Right ventricle myocardium superior (tissue), 1 donor: ENCODE measurements around the gene KIF26B. TPM values are rescaled to one million over a fixed set of nuclear protein-coding genes. Genes with fewer than 3 reads are reported as not detected.
A peak's percentile ranks its signal among the peaks of the same experiment; 100 is the strongest.

ENCODE experiments used
- ATAC-seq: fragments of 200-7000 bp; cut with Tn5 transposase; one replicate; pipeline ENCODE4 v1.9.1; 2020; ENCODE audit warnings: mild to moderate bottlenecking; ENCODE audit not compliant: poor library complexity
- DNase-seq: peaks from one replicate; pipeline ENCODE4 v3.0.0-alpha.2; 2020
- intact Hi-C: fragments of 100-400 bp; cut with DNase I; formaldehyde crosslinking; loops from one replicate; pipeline ENCODE4 v1.11.2; 2022
- total RNA-seq: library from RNA; stranded (reverse); fragmentation: NEBNext Ultra II Directional; extraction: Animal tissue kit (Norgen Biotek cat#: 25700); gene quantifications from one replicate; pipeline ENCODE4 v1.2.1, GENCODE V29; 2021
- donor health status: DM: no; HTN: yes; CAD: no; lungs with severe emphysema.

The KIF26B gene
- total RNA-seq, 1 donor from 2014 or later = 2.4 TPM

- ATAC-seq = no peak
- intact Hi-C loops = no loop called here
These were observed 6.1 kb downstream of the KIF26B start for GRCh38 chr1:245160741-245161400.

GRCh38 chr1:245161866-245162265, 7.1 kb downstream of the KIF26B start:
- intact Hi-C loops = no loop called here
- ATAC-seq (no peak), DNase-seq (no peak)

More at GRCh38 chr1:245160741-245161400, 6.1 kb downstream of the KIF26B start:
- DNase-seq = no peak

GRCh38 chr1:245166471-245166885, 11.7 kb downstream of the KIF26B start:
- intact Hi-C loops = no loop called here
- DNase-seq = no peak
- no peak for ATAC-seq

- intact Hi-C loops = no loop called here
- ATAC-seq (peak; percentile 52), DNase-seq (peak; percentile 81)
These were observed 13.3 kb downstream of the KIF26B start for GRCh38 chr1:245168086-245168485.

- intact Hi-C loops = no loop called here
- ATAC-seq = peak; percentile 36
- no peak for DNase-seq
These were observed 14.1 kb downstream of the KIF26B start for GRCh38 chr1:245168906-245169305.

GRCh38 chr1:245169376-245169775, 14.6 kb downstream of the KIF26B start:
- ATAC-seq (no peak), DNase-seq (no peak)
- intact Hi-C loops = no loop called here

GRCh38 chr1:245172026-245172425, 17.2 kb downstream of the KIF26B start:
- ATAC-seq = no peak
- intact Hi-C loops = no loop called here
- no peak for DNase-seq

GRCh38 chr1:245172829-245173228, 18.0 kb downstream of the KIF26B start:
- no peak for DNase-seq
- intact Hi-C loops = no loop called here
- no peak for ATAC-seq

GRCh38 chr1:245173446-245174211, 18.8 kb downstream of the KIF26B start:
- ATAC-seq = no peak
- DNase-seq = no peak
- intact Hi-C loops = no loop called here

GRCh38 chr1:245177071-245177900, 22.5 kb downstream of the KIF26B start:
- no peak for DNase-seq
- intact Hi-C loops = no loop called here
- ATAC-seq = no peak

GRCh38 chr1:245179706-245180105, 24.9 kb downstream of the KIF26B start:
- no peak for DNase-seq
- intact Hi-C loops = no loop called here
- ATAC-seq = no peak

GRCh38 chr1:245180496-245181157, 25.8 kb downstream of the KIF26B start:
- DNase-seq = no peak
- no peak for ATAC-seq
- intact Hi-C loops = no loop called here

- DNase-seq (no peak), ATAC-seq (no peak)
- intact Hi-C loops = no loop called here
These were observed 26.4 kb downstream of the KIF26B start for GRCh38 chr1:245181158-245181517.

- ATAC-seq (peak; percentile 31), DNase-seq (no peak)
- intact Hi-C loops = no loop called here
These were observed 27.2 kb downstream of the KIF26B start for GRCh38 chr1:245182028-245182427.

- intact Hi-C loops = no loop called here
These were observed 28.6 kb downstream of the KIF26B start for GRCh38 chr1:245183429-245183828.

GRCh38 chr1:245184779-245185178, 30.0 kb downstream of the KIF26B start:
- DNase-seq = no peak
- ATAC-seq = no peak
- intact Hi-C loops = no loop called here

More at GRCh38 chr1:245183429-245183828, 28.6 kb downstream of the KIF26B start:
- no peak for DNase-seq
- ATAC-seq = no peak

GRCh38 chr1:245188403-245188802, 33.6 kb downstream of the KIF26B start:
- ATAC-seq = peak; percentile 18
- intact Hi-C loops = no loop called here

GRCh38 chr1:245195398-245195797, 40.6 kb downstream of the KIF26B start:
- no peak for DNase-seq
- intact Hi-C loops = no loop called here
- no peak for ATAC-seq

More at GRCh38 chr1:245188403-245188802, 33.6 kb downstream of the KIF26B start:
- no peak for DNase-seq

- ATAC-seq = no peak
- intact Hi-C loops = no loop called here
- DNase-seq = no peak
These were observed 42.3 kb downstream of the KIF26B start for GRCh38 chr1:245197121-245197520.
